Neural progenitor cell (in vitro differentiated cells): ENCODE measurements around the gene CINP. TPM values are rescaled to one million over a fixed set of nuclear protein-coding genes. Genes with fewer than 3 reads are reported as not detected.
A peak's percentile ranks its signal among the peaks of the same experiment; 100 is the strongest.

ENCODE experiments used
- DNase-seq: peaks from one replicate; pipeline ENCODE4 v3.0.0-alpha.2; 2016; ENCODE audit warnings: low spot score
- H2AFZ ChIP-seq: fragments of 200-600 bp; sonication (generic); replicated peaks from 2 replicates; pipeline ENCODE4 v1.6.1; 2016; ENCODE audit warnings: antibody characterized with exemption
- H3F3A ChIP-seq: fragments of 200-600 bp; sonication (generic); 2 replicates; pipeline ENCODE4 v1.6.1; 2016; ENCODE audit warnings: antibody characterized with exemption, low read depth
- H3K27ac ChIP-seq: fragments of 200-600 bp; sonication (generic); 2 replicates; pipeline ENCODE4 v1.5.1; 2016; ENCODE audit warnings: mild to moderate bottlenecking
- H3K27me3 ChIP-seq: fragments of 200-600 bp; sonication (generic); 2 replicates; pipeline ENCODE4 v1.6.1; 2016; ENCODE audit warnings: mild to moderate bottlenecking, moderate library complexity
- H3K36me3 ChIP-seq: fragments of 200-600 bp; sonication (generic); 2 replicates; pipeline ENCODE4 v1.5.1; 2016
- H3K4me1 ChIP-seq: fragments of 200-600 bp; sonication (generic); 2 replicates; pipeline ENCODE4 v1.6.1; 2016; ENCODE audit warnings: mixed run types
- H3K4me2 ChIP-seq: fragments of 200-600 bp; sonication (generic); 2 replicates; pipeline ENCODE4 v1.6.1; 2016
- H3K4me3 ChIP-seq: fragments of 200-600 bp; sonication (generic); 2 replicates; pipeline ENCODE4 v1.5.1; 2016
- H3K79me2 ChIP-seq: fragments of 200-600 bp; sonication (generic); 2 replicates; pipeline ENCODE4 v1.6.1; 2016; ENCODE audit warnings: low read depth
- H3K9ac ChIP-seq: fragments of 200-600 bp; sonication (generic); 2 replicates; pipeline ENCODE4 v1.6.1; 2016
- H3K9me3 ChIP-seq: fragments of 200-600 bp; sonication (generic); 2 replicates; pipeline ENCODE4 v1.5.1; 2016; ENCODE audit warnings: low read depth
- H4K20me1 ChIP-seq: fragments of 200-600 bp; sonication (generic); 2 replicates; pipeline ENCODE4 v1.6.1; 2016; ENCODE audit warnings: low read depth
- H3K27ac Mint-ChIP-seq: 3 replicates; pipeline ENCODE4 v1.8.0; 2021; ENCODE audit warnings: mixed read lengths
- H3K27me3 Mint-ChIP-seq: 2 replicates; pipeline ENCODE4 v1.8.0; 2022; ENCODE audit warnings: low read depth, mild to moderate bottlenecking, inconsistent platforms, moderate library complexity, mixed read lengths; ENCODE audit not compliant: insufficient read depth
- H3K36me3 Mint-ChIP-seq: 3 replicates; pipeline ENCODE4 v1.8.0; 2021; ENCODE audit warnings: mixed read lengths
- H3K4me1 Mint-ChIP-seq: 3 replicates; pipeline ENCODE4 v1.8.0; 2021; ENCODE audit warnings: mixed read lengths
- H3K4me3 Mint-ChIP-seq: 3 replicates; pipeline ENCODE4 v1.8.0; 2021; ENCODE audit warnings: mild to moderate bottlenecking, moderate library complexity, mixed read lengths
- H3K9me3 Mint-ChIP-seq: 3 replicates; pipeline ENCODE4 v1.8.0; 2020; ENCODE audit warnings: mixed read lengths
- EZH2 ChIP-seq: fragments of 200-600 bp; sonication (generic); IDR thresholded peaks from 2 replicates; pipeline ENCODE4 v1.6.1; 2017; ENCODE audit warnings: antibody characterized with exemption, mild to moderate bottlenecking, moderate library complexity
- EZH2phosphoT487 ChIP-seq: fragments of 200-600 bp; sonication (generic); IDR thresholded peaks from 2 replicates; pipeline ENCODE4 v1.6.1; 2017; ENCODE audit warnings: antibody characterized with exemption
- total RNA-seq: library from RNA; depleted of rRNA; stranded (reverse); fragments of >200 nt; gene quantifications from 2 replicates; pipeline ENCODE4 v1.2.3, GENCODE V29; 2015; ENCODE audit warnings: low replicate concordance
- TF ChIP-seq, protein P1 (sequence below): fragments of 200-600 bp; sonication (generic); IDR thresholded peaks from 2 replicates; pipeline ENCODE4 v1.5.1; 2017; ENCODE audit warnings: antibody characterized with exemption, mild to moderate bottlenecking

Gene CINP
- total RNA-seq, 1 donor from 2014 or later = 53.5 TPM

DNA sequence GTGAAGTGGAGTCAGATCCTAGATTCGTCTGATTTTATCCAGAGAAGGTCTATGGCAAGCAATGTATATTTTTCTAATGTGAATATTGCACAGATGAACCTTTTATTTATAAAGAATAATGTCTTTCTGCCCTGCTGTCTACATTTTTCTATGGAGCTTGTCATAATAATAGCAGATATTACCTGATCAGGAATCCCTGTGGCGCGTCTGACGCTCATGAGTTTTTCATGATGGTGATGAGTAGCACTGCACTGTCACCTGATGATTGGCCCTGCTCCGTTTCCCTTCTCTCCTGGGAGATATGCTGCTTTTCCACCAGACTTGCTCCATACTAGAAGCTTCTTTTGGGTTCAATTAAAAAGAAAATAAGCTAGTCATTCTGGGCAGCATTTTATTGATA is 20.5 kb downstream of the CINP start:
- no peak overlapping the region for H3K4me3 ChIP-seq

DNA sequence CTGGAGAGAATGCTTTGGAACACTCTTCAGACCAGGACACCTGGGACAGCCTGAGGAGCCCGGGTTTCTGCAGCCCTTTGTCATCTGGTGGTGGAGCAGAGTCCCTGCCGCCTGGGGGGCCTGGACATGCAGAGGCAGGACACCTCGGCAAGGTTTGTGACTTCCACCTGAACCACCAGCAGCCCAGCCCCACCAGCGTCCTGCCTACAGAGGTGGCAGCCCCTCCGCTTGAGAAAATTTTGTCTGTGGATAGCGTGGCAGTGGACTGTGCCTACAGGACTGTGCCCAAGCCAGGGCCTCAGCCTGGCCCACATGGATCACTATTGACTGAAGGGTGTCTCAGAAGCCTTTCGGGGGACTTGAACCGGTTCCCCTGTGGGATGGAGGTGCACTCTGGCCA is 21.1 kb downstream of the CINP start:
- Histone ChIP-seq H3K4me2 (no peak overlapping the region), H3F3A (no peaks in the 10 kb centered on the region), H3K27me3 (no peaks in the 10 kb centered on the region), H3K9ac (no peak overlapping the region), H3K4me1 (no peaks in the 10 kb centered on the region), H4K20me1 (no peaks in the 10 kb centered on the region), H3K4me3 (no peak overlapping the region), H3K27ac (no peak overlapping the region), H3K36me3 (no peaks in the 10 kb centered on the region), H2AFZ (no peak overlapping the region), H3K9me3 (no peaks in the 10 kb centered on the region), H3K79me2 (no peaks in the 10 kb centered on the region)
- Mint-ChIP-seq H3K9me3 (no peaks in the 10 kb centered on the region), H3K4me1 (no peaks in the 10 kb centered on the region), H3K27me3 (peaks cover 5% of the 10 kb centered on the region), H3K27ac (no peak overlapping the region), H3K4me3 (no peak overlapping the region), H3K36me3 (peaks cover 21% of the 10 kb centered on the region)
- TF ChIP-seq, protein P1, sequence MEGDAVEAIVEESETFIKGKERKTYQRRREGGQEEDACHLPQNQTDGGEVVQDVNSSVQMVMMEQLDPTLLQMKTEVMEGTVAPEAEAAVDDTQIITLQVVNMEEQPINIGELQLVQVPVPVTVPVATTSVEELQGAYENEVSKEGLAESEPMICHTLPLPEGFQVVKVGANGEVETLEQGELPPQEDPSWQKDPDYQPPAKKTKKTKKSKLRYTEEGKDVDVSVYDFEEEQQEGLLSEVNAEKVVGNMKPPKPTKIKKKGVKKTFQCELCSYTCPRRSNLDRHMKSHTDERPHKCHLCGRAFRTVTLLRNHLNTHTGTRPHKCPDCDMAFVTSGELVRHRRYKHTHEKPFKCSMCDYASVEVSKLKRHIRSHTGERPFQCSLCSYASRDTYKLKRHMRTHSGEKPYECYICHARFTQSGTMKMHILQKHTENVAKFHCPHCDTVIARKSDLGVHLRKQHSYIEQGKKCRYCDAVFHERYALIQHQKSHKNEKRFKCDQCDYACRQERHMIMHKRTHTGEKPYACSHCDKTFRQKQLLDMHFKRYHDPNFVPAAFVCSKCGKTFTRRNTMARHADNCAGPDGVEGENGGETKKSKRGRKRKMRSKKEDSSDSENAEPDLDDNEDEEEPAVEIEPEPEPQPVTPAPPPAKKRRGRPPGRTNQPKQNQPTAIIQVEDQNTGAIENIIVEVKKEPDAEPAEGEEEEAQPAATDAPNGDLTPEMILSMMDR = no peak
- TF ChIP-seq EZH2phosphoT487 (no peak), EZH2 (no peak)
- no peak for DNase-seq

More for the DNA sequence above, 20.5 kb downstream of the CINP start:
- Histone ChIP-seq H3K4me2 (no peak overlapping the region), H2AFZ (no peak overlapping the region), H3K79me2 (no peaks in the 10 kb centered on the region), H3K9ac (no peak overlapping the region), H4K20me1 (no peaks in the 10 kb centered on the region), H3K36me3 (no peaks in the 10 kb centered on the region), H3F3A (no peaks in the 10 kb centered on the region), H3K27ac (no peak overlapping the region), H3K4me1 (no peaks in the 10 kb centered on the region), H3K9me3 (no peaks in the 10 kb centered on the region), H3K27me3 (no peaks in the 10 kb centered on the region)
- TF ChIP-seq EZH2phosphoT487 (no peak), EZH2 (no peak)
- TF ChIP-seq, protein P1 = no peak
- H3K9me3 Mint-ChIP-seq = no peaks in the 10 kb centered on the region
- H3K27me3 Mint-ChIP-seq = peaks cover 5% of the 10 kb centered on the region
- no peak for DNase-seq
- peak overlapping the region; percentile 64 for H3K27ac Mint-ChIP-seq
- no peak overlapping the region for H3K4me3 Mint-ChIP-seq
- peaks cover 18% of the 10 kb centered on the region for H3K36me3 Mint-ChIP-seq
- no peaks in the 10 kb centered on the region for H3K4me1 Mint-ChIP-seq

DNA sequence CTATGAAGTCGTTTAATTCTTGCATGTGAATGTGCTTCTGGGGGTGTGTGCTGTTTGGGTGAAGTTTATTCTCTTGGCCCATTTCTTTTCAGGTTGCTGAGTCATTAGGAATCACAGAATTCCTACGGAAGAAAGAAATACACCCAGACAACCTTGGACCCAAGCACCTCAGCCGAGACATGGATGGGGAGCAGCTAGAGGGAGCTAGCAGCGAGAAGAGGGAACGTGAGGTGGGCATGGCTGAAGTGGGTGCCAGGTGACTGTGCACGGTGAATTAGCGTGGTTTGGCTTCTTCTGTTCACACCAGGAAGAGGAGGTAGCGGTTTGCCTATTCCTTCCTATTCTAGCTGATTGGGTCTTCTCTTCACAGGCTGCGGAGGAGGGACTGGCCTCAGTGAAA is 24.0 kb downstream of the CINP start:
- H3K27me3 Mint-ChIP-seq = peaks cover 3% of the 10 kb centered on the region
- H3K27ac Mint-ChIP-seq = no peak overlapping the region
- no peak for DNase-seq
- Histone ChIP-seq H3F3A (no peaks in the 10 kb centered on the region), H3K4me2 (no peak overlapping the region), H3K27me3 (no peaks in the 10 kb centered on the region), H2AFZ (no peak overlapping the region), H3K36me3 (no peaks in the 10 kb centered on the region), H3K9ac (no peak overlapping the region), H4K20me1 (no peaks in the 10 kb centered on the region), H3K79me2 (no peaks in the 10 kb centered on the region), H3K27ac (no peak overlapping the region), H3K4me1 (no peaks in the 10 kb centered on the region), H3K9me3 (no peaks in the 10 kb centered on the region), H3K4me3 (no peak overlapping the region)
- H3K4me1 Mint-ChIP-seq = no peaks in the 10 kb centered on the region
- H3K4me3 Mint-ChIP-seq = no peak overlapping the region
- no peaks in the 10 kb centered on the region for H3K9me3 Mint-ChIP-seq
- TF ChIP-seq, protein P1 = no peak
- TF ChIP-seq EZH2phosphoT487 = no peak
- TF ChIP-seq EZH2 = no peak
- peaks cover 29% of the 10 kb centered on the region for H3K36me3 Mint-ChIP-seq
